NB4 (cell line): ENCODE results near the gene RORB.

Experiments
- MYC ChIP-seq: IDR thresholded peaks from 2 replicates; pipeline ENCODE4 v1.6.1; 2011; ENCODE audit warnings: low read depth, low read length
- POLR2A ChIP-seq: IDR thresholded peaks from 2 replicates; pipeline ENCODE4 v1.6.1; 2011; ENCODE audit warnings: mild to moderate bottlenecking; ENCODE audit not compliant: insufficient read length; ENCODE audit errors: extremely low read depth
- TF ChIP-seq, protein P1 (sequence below): IDR thresholded peaks from one replicate; pipeline ENCODE4 v1.5.1; 2012; ENCODE audit warnings: low read depth, low read length
- TF ChIP-seq, protein P2 (sequence below): IDR thresholded peaks from 2 replicates; pipeline ENCODE4 v1.6.1; 2011; ENCODE audit warnings: low read depth, low read length

DNA sequence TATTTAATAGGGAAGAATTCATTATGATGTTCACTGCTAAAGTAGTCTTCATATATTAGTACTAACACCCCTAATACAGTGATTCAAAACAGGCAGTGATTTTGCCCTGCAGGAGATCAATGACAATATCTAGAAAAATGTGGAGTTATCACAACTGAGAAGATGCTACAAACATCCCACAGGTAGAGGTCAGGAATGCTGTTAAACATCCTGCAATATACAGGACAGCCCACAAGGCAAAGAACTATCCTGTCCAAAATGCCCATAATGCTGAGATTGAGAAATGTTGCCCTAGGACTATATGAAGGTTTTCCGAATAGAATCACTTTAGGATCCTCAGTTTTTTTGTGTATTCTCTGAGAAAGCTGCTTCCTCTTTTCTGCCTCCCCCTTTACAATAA is 15.3 kb downstream of the RORB start:
- TF ChIP-seq, protein P1, sequence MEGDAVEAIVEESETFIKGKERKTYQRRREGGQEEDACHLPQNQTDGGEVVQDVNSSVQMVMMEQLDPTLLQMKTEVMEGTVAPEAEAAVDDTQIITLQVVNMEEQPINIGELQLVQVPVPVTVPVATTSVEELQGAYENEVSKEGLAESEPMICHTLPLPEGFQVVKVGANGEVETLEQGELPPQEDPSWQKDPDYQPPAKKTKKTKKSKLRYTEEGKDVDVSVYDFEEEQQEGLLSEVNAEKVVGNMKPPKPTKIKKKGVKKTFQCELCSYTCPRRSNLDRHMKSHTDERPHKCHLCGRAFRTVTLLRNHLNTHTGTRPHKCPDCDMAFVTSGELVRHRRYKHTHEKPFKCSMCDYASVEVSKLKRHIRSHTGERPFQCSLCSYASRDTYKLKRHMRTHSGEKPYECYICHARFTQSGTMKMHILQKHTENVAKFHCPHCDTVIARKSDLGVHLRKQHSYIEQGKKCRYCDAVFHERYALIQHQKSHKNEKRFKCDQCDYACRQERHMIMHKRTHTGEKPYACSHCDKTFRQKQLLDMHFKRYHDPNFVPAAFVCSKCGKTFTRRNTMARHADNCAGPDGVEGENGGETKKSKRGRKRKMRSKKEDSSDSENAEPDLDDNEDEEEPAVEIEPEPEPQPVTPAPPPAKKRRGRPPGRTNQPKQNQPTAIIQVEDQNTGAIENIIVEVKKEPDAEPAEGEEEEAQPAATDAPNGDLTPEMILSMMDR, result no peak
- TF ChIP-seq POLR2A, result no peak
- TF ChIP-seq, protein P2, sequence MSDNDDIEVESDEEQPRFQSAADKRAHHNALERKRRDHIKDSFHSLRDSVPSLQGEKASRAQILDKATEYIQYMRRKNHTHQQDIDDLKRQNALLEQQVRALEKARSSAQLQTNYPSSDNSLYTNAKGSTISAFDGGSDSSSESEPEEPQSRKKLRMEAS, result no peak
- TF ChIP-seq MYC, result no peak
